ENCODE results near the gene PLXNA2.

The PLXNA2 gene

DNA sequence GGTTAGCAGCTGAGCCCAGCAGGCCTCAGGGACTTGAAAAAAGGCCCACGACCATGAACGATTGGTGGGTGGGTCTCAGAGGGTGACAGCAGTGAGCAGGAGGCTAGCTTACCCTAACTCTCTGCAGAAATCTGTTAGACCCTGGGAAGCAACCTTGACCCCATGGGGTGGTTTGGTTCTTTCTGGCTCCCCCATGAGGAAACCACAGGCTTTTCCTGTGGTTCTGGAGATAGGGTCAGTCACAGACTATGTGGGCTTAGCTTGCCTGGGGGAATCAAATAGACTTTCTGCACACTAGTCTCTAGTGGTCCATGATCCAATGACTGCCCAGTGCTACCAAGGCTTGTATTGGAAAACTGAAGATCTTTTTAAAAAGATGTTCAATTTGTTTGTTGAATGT, 118.1 kb downstream of the PLXNA2 start:
- in situ Hi-C loops (cut with MboI; ENCODE audit: low sequenced_read_pairs): no loop called here

DNA sequence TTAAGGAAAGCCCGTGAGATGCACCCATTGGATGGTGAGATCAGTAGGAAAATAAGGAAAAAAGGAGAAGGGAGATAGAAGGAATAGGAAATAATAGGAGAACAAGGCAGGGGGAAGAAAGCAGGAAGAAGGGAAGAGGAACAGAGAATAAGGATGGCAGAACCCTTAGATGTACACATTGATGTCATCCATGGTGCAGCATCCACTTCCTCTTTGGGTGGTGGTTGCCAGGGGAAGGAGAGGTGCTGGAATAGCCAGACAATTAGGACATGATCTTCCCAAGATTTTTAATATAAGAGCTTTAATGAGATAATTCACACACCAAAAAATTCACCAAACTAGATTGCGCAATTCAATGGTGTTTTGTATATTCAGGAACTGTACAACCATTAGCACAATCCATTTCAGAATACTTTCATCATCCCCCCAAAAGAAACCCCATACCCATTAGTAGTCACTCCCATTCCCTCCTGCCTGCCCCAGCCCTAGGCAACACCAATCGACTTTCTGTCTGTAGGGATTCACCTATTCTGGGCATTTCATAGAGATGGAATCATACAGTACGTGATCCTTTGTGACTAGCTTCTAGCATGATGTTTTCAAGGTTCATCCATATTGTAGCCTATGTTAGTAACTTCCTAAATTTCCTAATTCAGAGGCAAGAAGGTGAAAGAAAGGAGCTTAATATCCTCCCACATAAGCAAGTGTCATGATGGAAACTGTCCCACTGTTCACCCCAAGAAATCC, 121.4 kb downstream of the PLXNA2 start:
- in situ Hi-C loops (cut with MboI; ENCODE audit: low sequenced_read_pairs): no loop called here

DNA sequence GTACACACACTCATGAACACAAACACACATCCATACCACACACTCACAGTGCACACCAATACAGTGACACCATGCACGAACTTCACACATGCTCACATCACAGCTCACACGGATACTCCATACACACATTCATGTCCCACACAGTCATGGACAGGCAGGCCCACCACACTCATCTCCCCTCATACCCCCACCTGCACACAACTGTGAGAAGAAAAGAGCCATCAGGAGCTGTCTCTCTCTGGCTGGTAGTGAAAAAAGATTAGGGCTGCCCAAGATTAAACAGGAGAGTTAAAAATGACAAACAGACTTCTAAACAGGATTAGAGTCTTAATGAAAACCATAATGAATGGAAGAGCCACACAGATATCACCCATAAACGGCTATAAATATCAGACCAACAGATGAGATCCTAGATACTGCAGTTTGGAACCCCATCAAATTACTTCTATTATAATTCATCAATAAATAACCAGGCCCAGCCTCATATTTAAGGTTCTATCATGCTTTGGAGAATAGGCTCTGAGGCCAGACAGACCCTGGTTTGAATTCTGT, 122.3 kb downstream of the PLXNA2 start:
- in situ Hi-C loops (cut with MboI; ENCODE audit: low sequenced_read_pairs): no loop called here

DNA sequence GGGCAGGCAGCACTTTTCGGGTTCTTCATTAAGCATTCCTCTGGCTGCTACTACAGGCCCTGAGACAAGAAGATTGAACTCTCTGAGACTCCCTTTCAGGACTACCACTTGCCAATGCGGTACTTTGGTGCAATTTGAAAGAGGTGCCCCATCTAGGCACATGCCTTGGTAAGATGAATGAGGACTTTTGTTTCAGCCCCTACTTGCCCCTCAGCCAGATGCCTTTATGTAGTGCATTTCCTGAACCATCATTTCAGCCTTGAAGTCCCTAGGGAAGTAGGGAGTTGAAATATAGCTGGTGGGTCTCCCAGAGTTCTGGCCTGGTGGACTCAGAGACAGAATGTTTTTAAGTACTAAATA, 123.8 kb downstream of the PLXNA2 start:
- in situ Hi-C loops (cut with MboI; ENCODE audit: low sequenced_read_pairs): no loop called here

DNA sequence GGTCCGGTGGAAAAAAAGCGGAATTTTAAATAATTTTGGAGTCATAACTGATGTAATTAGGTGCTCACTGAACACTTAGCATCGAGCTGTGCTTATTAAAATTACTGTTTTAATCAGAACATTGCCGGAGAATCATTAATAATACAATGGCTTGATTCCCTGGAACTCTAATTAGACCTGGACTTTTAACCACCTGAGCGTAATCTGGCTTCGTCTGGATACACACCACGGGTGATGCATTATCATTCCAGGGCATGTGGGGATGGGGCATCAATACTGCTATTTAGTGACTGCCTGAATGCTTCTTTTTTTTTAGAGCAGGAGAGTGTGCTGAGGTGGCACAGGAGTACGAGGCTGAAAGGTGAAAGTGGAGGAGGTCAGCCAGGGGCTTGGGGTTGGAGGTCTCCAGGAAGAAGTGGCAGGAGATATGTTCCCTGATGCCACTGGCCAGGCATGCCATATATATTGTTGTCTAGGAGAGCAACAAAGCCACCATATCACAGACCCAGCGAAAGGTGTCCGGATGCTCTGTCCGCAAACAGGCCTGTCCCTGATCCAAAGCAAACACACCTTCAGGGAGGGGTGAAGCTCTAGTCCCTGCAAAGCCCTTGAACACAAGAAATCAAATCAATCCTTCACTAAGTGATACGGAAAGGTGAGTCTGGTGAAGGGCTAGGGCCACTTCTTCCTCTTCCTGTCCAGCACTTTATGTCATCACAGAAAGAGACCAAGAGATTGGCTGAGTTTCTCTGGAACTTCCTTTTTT, 125.2 kb downstream of the PLXNA2 start:
- in situ Hi-C loops (cut with MboI; ENCODE audit: low sequenced_read_pairs): no loop called here

DNA sequence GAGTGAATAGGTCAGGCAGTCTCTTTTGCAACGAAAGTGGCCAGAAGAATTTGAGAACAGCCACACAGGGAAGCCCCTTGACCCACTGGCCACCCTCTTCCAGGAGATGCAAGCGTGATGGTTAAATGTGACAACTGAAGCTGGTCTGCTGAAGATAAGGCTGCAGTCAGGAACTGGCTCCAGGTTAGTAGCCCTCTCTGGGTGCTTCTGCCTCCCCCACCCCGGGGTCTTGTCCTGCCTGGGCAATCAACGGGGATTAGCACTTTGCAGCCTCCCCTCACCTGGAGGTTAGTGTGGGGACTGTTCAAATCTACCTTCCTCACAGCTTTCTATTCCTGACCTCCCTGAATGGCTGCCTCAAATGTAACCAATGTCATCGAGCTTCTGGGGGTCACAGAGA, 125.9 kb downstream of the PLXNA2 start:
- in situ Hi-C loops (cut with MboI; ENCODE audit: low sequenced_read_pairs): no loop called here

DNA sequence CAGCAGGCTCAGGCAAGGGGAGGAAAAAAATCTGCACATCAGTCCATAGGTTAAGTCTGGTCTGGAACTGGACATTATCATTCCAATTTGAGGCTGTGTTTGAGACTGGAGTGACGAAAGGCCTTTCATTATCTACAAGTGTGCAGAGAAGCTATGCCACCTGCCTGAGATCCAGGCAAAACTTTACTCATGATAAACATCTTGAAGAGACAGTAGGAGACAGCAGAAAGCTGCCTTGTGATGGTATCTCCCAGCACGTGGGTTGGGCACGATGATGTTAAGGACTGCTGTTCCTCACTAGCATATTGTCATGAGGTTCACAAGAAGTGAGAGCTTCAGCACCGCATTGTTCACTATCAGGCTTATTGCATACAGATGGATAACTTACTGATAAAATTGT, 126.4 kb downstream of the PLXNA2 start:
- in situ Hi-C loops (cut with MboI; ENCODE audit: low sequenced_read_pairs): no loop called here

DNA sequence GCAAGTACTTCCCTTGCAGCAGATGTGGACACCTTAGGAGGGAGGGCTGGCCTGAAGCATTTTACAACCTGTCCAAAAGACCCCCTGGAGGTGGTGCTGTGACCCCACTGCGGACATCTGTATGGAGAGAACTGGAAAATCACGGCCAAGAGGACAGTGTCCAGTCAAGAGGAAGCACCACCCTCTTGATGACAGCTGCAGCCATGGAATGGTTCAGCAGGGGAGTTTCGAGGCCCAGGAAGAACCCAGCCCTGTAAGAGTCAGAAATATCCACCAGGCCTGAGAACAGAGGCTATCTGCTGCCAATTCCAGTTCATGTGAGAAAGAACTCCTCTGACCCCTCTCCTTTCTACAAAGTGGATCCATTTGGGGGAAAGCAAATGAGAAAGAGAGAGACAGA, 126.8 kb downstream of the PLXNA2 start:
- in situ Hi-C loops (cut with MboI; ENCODE audit: low sequenced_read_pairs): no loop called here

DNA sequence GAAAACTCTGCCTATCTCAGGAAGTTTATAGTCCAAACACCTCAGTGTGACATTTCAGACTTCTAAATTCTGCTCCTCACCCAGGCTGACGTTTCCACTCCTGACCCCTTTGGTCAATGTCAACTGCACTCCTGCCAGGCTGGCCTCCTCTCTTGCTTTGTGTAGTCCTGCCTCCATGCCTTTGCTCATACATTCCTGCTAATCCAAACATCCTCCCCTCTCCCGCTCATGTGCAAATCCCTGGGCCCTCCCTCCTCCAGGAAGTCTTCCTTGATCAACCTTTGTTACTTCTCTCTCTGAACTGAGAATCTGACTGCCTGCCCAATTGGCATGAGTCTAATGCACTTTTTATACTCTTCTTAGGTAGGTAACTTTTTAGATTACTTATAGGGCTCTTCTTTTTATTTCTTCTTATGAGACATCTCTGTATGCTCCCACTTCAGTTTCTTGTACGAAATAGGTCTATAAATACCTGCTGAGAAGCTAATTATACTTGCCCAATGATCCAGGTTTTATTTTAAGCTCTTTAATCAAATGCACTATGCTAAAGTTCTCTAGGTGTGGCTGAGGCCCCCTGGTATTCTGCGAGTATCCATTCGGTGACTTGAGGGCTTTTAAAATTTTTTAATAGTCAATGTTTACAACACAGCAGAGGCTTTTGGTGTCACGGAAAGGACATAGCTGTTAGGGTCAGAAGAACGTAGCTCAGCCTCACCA, 128.1 kb downstream of the PLXNA2 start:
- in situ Hi-C loops (cut with MboI; ENCODE audit: low sequenced_read_pairs): no loop called here

DNA sequence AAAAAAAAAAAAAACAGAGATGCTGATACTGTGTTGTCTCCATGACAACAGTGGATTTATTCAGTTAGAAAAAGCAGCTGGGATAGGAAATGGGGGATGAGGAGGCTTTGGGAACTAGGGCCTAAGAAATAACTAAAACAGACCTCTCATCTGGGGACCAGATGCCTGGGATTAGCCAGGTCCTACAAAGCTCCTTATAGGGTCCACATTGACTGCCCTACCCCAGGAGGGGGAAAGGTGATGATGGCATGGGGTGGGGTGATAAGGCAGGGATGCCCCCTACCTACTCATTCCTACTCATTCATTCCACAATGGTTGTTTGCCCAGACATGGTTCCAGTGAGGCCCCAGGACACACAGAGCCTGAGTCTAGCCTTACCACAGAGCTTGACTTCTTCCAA, 131.2 kb downstream of the PLXNA2 start:
- in situ Hi-C loops (cut with MboI; ENCODE audit: low sequenced_read_pairs): no loop called here

DNA sequence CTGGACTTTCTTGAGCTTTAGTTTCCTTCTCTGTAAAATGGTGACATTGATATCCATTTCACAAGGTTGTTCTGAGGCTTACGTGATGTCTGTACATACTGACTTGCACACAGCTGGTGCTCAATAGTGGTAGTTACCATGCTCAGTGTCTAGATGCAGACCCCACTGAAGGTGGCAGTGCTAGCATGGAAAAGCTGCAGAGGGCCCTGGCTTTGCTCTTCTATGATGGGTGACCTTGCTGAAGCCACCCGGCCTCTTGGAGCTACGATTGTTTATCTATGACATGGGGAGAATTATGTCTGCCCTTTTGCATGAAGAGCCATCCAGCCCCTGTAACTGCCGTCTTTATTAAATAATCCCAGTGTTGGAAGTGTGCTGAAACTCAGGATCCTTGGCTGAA, 131.8 kb downstream of the PLXNA2 start:
- in situ Hi-C loops (cut with MboI; ENCODE audit: low sequenced_read_pairs): no loop called here

DNA sequence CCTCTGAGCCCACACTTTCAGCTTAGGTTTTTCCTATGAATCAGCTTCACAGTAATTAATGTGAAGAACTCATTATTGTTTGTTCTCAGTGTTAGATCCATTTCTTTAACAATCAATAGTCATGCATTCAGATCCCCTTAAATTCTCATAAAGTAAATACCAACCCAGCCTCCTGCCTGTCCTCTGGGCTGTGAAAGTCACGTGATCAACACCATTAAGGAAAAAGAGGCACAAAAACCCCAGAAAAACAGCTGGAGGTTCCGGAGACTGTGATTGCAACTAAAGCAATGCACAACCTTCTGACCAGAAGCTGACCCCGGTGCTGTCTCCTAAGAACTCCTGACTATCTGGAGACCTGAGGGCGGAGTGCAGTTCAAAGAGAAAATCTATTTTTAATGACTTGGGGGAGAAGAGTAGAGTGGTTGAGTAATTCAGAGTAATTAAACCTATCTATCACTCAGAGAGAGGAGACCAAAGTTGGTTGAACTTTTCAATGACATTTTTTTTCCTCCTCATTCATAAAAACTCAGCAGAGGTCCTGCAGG, 132.5 kb downstream of the PLXNA2 start:
- in situ Hi-C loops (cut with MboI; ENCODE audit: low sequenced_read_pairs): no loop called here

DNA sequence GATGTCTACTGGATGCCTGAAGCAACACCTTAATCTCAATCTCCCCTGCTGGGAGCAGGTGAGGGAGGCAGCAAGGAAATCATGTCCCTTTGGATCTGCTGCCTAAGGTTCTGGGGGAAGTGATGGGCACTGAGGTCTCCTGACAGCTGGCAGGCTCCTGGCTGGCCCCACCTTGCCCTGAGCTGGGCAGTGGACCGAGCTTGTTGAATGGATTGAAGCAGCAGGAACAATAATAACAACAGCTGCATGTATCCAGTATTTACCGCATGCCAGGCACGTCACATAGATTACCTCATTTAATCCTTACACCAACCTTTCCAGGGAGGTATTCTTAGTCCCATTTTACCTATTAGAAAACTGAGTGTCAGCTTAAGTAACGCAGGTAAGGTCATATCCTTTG, 133.9 kb downstream of the PLXNA2 start:
- in situ Hi-C loops (cut with MboI; ENCODE audit: low sequenced_read_pairs): no loop called here

DNA sequence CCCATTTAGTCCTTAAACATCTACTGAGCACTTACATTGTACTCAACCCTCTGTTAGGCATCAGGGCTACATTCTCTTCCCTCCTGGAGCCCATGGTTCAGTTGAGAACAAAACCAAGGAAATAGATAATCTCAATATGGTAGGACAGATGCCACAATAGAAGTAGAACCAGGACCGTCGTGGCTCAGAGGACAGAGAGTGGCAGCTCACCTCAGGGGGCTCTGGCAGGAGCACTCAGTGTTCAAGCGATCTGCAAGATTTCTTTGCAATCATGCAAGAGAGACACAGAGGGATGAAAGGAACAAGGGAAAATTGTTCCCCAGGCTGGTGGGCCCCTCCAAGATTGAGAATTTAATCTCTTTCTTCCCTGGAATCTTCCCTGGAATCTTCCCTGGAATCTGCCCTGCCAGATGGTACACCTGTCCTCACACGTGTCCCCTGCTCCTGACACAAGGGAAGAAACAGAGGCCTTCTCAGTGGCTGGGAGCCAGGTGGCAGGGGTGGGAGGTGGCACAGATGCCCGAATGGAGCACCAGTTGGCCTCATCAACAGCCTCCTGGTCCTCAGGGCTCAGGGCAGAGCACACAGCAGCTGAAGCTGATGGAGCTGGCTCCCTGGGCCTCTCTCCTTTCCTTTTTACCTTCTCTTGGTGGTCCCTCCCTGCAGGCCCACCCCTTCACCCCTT, 135.4 kb downstream of the PLXNA2 start:
- in situ Hi-C loops (cut with MboI; ENCODE audit: low sequenced_read_pairs): no loop called here

DNA sequence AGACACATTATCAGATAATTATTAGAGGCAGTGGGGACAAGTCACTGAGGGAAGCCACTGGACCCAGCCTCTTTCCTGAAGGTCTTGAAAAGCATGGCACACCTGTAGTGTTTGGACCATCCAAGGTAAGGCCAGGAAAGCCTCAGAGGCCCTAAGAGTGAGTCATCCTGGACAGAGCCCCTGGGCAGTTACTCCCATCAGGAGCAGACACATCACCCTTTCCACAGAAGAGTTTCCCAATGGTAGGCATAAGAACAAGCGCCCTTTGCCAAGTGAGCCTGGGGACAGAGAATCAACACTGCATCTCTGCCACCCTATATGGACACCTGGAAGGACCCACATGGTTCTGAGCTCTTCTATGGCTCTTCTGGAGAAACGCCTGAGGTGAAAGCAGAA, 136.0 kb downstream of the PLXNA2 start:
- in situ Hi-C loops (cut with MboI; ENCODE audit: low sequenced_read_pairs): no loop called here

DNA sequence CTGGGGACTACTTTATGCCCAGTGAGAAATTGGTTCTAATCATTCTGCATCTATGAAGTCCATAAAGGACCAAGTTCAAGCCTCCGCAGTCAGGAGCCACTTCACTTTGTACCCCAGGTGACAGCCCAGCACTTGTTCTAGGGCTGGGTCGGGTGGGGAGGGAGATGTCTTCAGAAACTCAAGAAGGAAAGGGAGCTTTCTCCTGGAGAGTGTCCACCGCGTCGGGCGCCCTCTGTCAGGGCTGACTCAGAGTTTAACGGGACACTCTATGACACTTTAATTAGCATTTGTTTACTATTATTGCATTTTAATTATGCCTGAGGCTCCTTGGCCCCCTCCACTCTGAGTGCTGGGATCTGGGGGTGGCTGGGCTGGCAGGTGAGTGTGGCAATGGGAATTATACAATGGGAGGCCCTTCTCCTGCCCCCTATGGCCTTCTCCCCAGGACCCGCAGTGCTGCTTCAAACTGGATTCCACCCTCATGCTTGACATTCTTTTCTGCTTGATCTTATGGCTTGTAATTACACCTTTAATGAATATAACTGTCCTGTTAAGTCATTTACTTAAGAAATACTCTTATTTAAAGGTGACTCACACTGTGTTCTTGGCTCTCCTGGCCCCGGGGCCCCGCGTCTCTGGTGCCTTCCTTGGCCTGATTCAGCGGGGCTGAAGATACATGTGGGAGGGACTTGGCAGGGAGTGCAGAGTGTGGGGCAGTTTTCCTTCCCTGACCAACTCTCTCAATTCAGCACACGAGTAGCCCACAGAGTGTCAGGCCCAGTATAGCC, 136.6 kb downstream of the PLXNA2 start:
- in situ Hi-C loops (cut with MboI; ENCODE audit: low sequenced_read_pairs): no loop called here

DNA sequence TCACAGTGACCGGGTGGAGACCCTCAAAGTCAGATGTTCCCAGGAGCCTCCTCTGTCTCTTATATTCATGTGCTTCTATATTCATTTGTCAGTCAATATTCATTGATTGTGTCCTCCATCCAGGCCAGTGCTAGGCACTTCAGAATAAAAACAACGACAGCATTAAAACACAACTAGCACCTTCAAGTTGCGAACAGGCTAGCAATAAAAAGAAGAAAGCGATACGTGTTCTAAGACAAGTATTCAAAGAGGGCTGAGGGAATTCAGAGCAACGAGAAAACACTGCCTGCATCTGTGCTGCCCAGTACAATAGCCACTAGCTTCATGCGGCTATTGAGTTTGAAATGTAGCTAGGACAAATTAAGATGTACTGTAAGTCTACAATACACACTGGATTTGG, 138.0 kb downstream of the PLXNA2 start:
- in situ Hi-C loops (cut with MboI; ENCODE audit: low sequenced_read_pairs): no loop called here

DNA sequence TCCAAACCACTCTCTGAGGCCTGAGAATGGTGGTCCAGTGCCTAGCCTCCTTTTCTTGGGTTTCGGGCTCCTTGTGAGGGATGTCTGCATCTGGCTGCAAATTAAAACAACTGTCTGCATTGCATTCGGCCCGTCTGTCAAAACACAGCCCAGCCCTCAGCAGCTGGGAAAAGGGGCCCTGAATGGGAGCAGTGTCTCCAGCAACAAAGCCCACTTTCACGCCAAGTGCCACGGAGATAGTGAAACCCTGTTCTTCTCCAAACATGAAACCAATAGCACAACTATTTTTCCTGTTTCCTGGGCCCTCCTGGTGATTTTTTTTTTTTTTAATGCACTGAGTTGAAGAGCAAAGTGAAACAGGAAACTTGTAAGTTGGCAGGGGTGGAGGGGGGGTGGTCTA, 138.4 kb downstream of the PLXNA2 start:
- in situ Hi-C loops (cut with MboI; ENCODE audit: low sequenced_read_pairs): no loop called here

DNA sequence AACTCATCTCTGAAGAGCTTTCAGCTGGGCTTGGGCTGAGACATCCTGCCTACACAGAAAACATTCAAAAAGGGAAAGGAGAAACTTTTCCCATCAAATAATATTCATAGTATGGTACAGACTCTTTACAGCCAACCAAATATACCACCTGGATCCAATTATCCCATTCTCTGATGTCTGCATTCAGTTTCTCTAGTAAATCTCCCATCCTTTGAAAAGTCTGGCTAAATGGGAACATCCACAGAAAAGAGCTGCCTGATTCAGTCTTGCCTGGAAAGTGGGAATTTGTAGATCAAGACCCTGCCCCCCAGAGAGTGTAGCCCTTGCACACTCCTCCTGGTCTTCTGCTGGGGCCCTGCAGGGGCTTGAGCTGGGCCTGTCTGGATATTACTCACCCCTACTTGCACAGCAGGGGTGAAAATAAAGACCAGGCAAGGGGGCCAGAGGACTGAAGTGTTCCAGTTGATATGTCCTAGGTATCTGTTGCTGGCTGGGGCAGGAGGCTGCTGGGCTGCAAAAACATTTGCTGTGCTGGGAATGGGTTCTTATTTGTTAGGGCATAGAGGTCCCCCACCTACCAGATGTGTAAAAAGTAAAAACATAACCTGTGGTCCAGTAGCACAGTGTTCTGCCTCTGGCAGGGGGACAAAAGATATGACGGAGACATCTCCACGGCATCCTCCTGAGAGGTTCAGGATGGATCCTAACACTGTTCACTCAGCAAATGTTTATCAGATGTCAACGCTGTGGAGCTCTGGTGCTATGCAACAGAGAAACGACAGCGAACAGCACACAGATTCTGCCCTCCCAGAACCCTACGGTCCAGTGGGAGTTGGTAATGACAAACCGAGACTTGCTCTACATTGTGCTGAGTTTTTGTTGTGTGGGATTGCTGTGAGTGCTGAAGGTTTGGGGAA, 140.3 kb downstream of the PLXNA2 start:
- in situ Hi-C loops (cut with MboI; ENCODE audit: low sequenced_read_pairs): no loop called here
